Measurements from ENCODE around the gene IFI30. TPM values are rescaled to one million over a fixed set of nuclear protein-coding genes. Genes with fewer than 3 reads are reported as not detected.

Gene IFI30
- 39.4 and 59.7 TPM in 2 replicates for total RNA-seq

DNA sequence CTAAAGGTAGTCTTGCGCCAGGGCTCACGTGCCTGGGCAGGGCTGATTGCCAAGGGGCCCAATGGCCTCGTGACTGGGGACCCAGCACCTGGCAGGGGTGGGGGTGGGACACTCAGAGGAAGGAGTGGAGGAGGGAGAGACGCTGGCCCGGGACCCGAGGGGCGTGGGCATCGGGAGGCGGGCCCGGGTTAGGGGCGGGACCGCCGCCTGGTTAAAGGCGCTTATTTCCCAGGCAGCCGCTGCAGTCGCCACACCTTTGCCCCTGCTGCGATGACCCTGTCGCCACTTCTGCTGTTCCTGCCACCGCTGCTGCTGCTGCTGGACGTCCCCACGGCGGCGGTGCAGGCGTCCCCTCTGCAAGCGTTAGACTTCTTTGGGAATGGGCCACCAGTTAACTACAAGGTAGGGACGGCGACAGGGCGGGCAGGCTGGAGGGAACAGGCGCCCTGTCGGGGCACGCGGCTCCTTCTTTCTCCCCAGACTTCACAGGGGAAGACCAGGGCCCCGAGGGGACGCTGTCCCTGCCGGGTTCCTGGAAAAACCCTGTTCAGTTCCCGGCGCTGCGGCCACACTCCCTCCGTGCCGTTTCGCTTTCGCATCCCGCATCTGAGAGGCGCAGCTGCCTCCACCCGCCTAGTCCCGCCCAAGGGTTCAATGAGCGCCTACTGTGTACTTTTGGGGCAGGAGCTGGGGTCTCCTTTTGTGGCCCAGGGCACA, at the start of gene IFI30:
Gene IFI30 (plus strand): TSS at position 242 of the 717 bp plus-strand sequence. CDS start 29 bp downstream, at position 271.

DNA sequence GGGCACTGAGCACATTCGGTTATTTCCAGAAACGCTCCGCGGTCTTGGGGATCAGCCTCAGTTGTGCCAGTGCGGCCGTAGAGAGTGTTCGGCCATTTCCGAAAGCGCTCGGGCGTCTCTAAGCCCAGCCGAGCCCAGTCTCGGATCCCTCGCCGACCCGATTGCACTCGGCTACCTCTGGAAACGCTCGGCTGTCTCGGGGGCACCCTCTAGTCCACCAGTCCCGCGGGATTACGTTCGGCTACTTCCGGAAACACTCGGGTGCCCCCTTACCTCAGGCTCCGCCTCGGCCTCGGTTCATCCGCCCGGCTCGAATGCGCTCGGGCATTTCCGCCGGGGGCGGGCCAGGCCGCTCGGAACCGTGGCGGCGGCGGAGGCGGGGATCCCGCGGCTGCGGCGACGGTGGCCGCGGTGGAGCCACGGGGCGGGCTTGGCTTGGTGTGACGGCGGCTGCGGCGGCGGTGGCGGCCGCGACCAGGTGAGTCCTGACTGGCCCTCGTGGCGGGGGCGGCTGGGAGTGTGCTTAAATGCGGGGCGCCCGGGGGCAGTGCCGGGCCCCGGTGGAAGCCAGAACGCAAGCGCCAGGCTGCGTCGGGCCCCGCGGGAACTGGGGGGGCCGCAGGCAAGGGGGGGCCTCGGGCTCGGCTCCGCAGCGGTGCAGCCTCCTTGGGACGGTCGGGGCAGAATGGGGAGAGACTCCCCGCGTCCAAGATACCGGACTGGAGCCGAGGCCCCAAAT, 20.6 kb upstream of the IFI30 start, which contains the start of gene PIK3R2:
Gene PIK3R2 (plus strand): TSS at position 347 of the 739 bp plus-strand sequence. CDS start 2,717 bp downstream, outside the sequence.

DNA sequence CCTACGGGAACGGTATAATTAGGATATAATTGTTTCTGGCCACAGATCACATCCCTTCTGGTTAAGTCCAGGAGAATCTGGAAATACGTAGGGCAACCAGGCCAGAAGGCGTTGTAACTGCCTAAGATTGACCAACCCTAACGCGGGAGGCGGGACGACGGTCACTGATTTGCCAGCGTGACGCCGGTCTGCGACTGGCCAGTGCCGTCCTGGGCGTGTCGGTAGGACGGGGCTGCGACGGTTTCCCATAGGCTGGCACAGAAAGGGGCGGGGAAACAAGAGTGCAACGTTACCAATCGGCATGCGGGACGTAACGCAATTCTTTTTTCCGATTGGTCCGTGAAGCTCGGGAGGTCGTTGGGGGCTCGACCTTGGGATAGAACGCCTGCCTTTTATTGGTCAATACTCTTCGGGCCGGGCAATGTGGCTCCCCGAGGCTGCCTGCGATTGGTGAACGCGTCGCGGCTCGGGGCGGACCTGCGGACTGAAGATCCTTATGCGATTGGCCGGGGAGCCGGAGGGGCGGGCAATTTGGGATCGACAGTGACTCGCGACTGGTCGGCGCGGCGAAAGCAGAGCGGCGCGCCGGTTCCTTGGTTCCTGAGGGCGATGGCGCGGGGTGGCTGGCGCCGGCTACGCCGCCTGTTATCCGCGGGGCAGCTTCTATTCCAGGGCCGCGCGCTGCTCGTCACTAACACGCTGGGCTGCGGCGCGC, 19.2 kb downstream of the IFI30 start, which contains the start of gene MPV17L2:
Gene MPV17L2 (plus strand): TSS at position 546 of the 715 bp plus-strand sequence. CDS start 64 bp downstream, at position 610.

DNA sequence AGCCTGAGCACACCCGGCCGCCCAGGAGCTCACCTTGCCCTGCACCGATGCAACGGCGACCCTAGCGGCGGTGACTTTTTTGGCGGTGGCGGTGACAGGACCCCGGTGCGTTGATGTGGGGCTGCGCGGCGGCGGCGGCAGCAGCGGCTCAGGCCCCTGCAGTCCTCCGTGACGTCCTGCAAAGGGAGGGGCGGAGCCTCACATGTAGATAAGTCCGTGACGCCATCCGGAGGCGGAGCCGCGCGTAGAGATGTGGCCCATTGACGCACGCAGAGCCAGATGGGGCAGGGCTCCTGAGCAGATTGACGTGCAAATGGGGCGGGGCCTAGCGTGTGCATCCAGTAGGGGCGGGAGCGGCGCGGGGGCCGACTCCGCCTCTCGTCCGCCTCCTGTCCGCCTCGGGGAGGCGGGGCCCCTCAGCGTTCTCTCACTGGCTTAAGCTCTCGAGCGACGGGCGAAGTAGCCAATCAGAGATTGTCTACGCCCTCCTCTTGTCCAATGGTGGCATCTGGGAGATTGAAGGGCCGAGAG, 30.3 kb downstream of the IFI30 start, which contains the start of gene RAB3A:
Gene RAB3A (minus strand): TSS at position 180 of the 531 bp plus-strand sequence. CDS start 1,302 bp downstream, outside the sequence.

GRCh38 chr19:18225702-18226468, 52.3 kb downstream of the IFI30 start, which contains the start of gene PDE4C:
PDE4C (minus strand) TSS chr19:18226438; CDS start chr19:18226415, 23 bp downstream.

Other genes starting within 250 kb of the IFI30 start
- 39.7 and 50.9 TPM in 2 replicates for gene CCDC124, start 240.8 kb upstream of the IFI30 start, total RNA-seq
- gene KCNN1, start 206.7 kb upstream of the IFI30 start, total RNA-seq, result not detected in 2 replicates
- gene ARRDC2, start 165.6 kb upstream of the IFI30 start, total RNA-seq, result 12.2 and 32.4 TPM in 2 replicates
- 0.06 and 0.26 TPM in 2 replicates for gene IL12RB1, start 86.9 kb upstream of the IFI30 start, total RNA-seq
- 3.4 and 4.5 TPM in 2 replicates for gene MAST3, start 76.0 kb upstream of the IFI30 start, total RNA-seq
- gene PIK3R2, start 20.6 kb upstream of the IFI30 start, total RNA-seq, result 8.2 and 13.9 TPM in 2 replicates
- gene MPV17L2, start 19.4 kb downstream of the IFI30 start, total RNA-seq, result 7.5 and 14.0 TPM in 2 replicates
- gene RAB3A, start 30.2 kb downstream of the IFI30 start, total RNA-seq, result 3.4 and 6.6 TPM in 2 replicates
- gene PDE4C, start 52.6 kb downstream of the IFI30 start, total RNA-seq, result 0.12 and 0.26 TPM in 2 replicates
- gene IQCN, start 100.6 kb downstream of the IFI30 start, total RNA-seq, result 0.13 and 0.87 TPM in 2 replicates
- 85.7 and 119 TPM in 2 replicates for gene JUND, start 107.8 kb downstream of the IFI30 start, total RNA-seq
- 122 and 147 TPM in 2 replicates for gene LSM4, start 149.3 kb downstream of the IFI30 start, total RNA-seq
- gene PGPEP1, start 166.8 kb downstream of the IFI30 start, total RNA-seq, result 60.6 and 62.5 TPM in 2 replicates
- gene GDF15, start 212.3 kb downstream of the IFI30 start, total RNA-seq, result 41.1 and 66.9 TPM in 2 replicates
- 0.06 TPM in 1 of 2 replicates, not detected in the other for gene LRRC25, start 223.8 kb downstream of the IFI30 start, total RNA-seq
- 54.1 and 66.1 TPM in 2 replicates for gene SSBP4, start 245.6 kb downstream of the IFI30 start, total RNA-seq

Data from aortic smooth muscle cell (primary cell).